HG02981 (cell line): ENCODE data around the gene MNAT1.
"Not testable (repeated sequence)": the region's sequence is repeated elsewhere in the genome, so short reads cannot be mapped to it uniquely, and the experiment has no call there.

Experiments
- ATAC-seq: cut with Tn5 transposase; IDR thresholded peaks from one replicate; pipeline ENCODE4 v1.9.1; 2021; ENCODE audit warnings: mild to moderate bottlenecking, moderate library complexity; ENCODE audit not compliant: unreplicated experiment

The MNAT1 gene

DNA sequence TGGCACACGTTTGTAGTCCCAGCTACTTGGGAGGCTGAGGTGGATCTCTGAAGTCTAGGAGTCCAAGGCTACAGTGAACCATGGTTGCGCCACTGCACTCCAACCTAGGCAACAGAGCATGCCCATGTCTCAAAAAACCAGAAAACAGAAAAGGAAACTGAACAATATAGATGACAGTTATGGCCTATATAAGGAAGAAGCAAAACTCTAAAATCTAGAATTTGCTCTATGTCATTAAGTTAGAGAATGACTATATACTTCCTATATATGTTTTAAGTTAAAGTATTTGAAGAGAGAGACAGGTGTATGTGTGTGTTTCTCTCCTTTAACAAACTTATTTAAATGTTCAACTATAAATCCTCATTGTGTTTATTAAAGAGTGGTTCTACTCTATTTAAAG lies 65.8 kb downstream of the MNAT1 start:
- no peak for ATAC-seq

DNA sequence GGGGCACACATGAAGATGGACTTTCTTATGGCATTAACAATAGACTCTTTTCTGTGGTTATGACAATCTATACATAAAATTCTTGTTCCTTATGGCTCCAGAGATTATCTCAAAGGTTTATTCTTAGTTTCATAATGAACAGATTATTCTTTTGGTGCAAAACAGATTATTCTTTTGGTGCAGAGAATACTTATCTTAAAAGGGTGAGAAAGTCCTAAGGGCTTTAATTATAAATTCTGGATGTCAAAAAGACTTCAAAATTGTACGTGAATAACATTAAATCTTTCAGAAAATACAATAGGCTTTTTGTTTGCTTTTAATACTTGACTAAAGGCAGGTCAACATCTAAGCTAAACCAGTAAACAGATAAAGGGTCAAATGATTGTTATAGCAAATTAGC lies 69.3 kb downstream of the MNAT1 start:
- ATAC-seq = no peak

DNA sequence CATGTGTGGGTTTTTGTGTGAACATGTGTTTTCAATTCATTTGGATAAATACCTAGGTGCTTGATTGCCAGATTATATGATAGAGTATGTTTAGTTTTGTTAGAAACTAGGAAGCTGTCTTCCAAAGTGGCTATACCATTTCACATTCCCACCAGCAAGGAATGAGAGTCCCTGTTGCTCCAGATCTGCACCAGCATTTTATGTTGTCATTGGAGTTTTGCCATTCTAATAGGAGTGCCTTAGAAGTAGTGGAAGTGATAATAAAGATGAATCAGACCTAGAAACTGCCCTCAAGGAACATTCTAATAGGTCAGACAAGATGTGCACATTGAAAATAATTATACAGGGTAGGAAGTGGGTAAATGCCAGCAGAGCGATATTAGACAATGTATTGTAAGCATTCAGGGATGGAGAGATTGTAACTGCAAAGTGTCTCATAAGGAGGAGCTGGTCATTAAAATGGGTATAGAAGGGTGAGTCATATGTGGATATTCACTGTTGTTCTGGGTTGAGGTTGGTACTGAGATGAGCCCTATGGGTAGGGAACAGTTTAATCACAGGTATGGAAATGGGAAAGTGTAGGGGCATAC lies 71.4 kb downstream of the MNAT1 start:
- no peak for ATAC-seq

DNA sequence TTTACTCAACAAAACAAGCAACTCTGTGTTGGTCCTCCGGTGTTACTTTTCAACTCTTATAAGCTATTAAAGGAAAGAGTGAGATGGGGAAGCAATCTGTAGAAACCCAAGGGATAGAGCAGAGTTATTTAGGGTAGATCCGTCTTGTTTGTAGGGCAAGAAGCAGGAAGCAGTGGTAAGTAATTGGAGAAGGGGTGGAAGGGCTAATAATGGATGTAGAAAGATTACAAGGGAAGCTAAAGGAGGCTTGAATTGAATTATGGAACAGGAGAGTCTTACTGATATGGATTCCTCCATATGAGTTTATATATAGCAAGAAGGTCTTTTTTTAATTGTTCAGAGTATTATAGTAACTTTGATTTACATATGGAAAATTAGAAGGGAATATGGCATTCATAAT lies 72.7 kb downstream of the MNAT1 start:
- ATAC-seq = no peak

DNA sequence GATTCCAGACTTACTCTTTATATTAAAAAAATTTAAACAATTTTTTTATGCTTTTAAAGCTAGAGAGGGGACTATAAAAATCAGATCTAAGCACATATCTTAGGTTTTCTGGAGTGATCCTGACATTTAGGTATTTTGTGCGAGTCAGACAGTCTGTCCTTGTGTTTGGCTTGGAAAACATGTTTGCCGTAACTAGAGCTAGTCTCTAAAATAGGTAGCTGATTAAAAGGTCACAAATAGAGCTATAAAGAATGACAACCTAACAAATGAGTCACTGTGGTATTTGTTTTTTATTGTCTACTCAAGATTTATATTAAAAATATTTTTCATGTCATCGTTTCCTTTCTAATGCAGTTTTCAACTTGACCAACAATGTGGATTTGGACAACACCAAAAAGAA lies 73.4 kb downstream of the MNAT1 start:
- no peak for ATAC-seq

DNA sequence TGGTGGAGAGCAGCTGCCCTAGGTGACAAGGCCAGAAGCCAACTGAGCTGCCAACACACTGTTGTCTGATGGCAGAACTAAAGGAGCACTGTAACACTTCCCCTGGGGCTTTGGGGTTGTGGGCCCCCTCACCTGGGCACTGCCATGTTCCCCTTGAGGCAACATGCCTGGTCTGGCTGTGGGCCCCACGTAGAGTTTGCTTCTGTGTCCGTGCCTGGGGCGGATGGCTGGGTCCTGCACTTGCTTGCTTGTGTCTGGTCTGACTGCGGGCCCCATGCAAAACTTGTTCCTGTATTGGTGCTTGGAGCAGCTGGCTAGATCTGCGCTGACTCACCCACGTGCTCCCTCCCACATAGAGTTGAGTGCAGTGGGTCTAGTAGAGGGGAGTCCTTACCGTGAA lies 78.4 kb downstream of the MNAT1 start:
- ATAC-seq = no peak

DNA sequence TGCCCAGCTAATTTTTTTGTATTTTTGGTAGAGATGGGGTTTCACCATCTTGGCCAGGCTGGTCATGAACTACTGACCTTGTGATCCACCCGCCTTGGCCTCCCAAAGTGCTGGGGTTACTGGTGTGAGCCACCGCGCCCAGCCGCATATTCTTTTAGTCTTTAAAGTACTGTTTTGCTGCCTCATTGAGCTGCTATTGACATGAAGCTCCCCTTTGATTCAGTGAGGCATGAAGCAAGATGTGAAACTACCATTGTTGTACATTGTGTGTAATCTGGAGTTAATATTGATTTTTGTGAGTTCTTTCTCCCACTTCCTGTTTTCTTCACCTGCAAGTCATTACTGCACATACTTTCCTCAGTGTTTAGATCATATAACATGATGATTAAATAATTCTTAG lies 80.8 kb downstream of the MNAT1 start:
- peak; percentile 97 for ATAC-seq

DNA sequence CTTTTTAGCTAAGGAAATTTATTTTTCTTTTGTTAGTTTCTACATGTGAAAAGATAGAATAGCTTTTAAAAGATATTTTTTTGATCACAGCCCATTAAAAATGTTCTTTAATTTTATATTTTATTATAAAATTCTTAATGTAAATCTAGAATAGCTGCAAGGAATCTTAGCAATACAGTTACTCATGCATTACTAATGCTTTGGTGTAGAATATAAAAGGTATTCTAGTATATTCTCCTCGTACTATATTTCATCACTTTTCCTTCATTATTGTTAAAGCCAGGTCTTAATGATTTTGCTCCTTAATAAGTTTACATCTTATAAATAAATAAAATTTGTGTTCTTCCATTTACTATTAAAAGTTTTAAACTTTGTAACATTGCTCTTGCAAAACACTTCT lies 82.6 kb downstream of the MNAT1 start:
- ATAC-seq = no peak

DNA sequence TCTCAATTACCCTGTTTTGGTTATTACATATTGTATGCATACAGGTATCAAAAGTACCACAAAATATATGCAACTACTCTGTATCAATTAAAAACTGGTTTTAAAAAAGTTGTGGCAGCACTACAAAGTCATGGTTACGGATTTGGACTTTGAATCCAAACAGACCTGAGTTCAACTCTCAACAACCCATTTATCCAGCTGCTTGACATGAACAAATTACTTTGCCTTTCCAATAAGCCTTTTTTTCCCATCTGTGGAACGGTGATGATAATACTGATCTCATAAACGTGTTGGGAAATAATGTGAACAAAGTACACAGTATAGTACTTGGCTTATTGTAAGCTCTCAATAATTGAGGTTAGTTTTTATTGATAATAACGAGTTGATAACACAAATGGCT lies 85.0 kb downstream of the MNAT1 start:
- ATAC-seq = no peak

DNA sequence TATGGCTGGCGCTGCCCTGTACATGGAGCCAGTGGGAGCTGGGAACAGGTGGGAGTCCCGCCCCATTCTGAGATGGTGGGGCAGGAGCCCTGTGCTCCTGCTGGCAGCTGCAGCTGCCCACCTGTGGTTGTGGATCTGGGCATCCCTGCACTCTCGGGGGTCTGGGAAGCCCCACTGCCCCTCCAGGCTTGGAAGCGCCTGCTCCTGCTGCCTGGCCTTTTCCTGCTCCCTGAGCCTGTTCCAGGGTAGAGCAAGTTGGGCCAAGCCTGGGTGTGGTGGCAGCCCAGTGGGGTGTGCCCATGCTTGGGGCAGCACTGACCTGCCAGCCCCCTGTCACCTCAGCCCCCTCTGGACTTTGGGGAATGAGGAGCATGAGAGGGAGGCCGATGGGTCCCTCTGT lies 104.0 kb downstream of the MNAT1 start:
- no peak for ATAC-seq

DNA sequence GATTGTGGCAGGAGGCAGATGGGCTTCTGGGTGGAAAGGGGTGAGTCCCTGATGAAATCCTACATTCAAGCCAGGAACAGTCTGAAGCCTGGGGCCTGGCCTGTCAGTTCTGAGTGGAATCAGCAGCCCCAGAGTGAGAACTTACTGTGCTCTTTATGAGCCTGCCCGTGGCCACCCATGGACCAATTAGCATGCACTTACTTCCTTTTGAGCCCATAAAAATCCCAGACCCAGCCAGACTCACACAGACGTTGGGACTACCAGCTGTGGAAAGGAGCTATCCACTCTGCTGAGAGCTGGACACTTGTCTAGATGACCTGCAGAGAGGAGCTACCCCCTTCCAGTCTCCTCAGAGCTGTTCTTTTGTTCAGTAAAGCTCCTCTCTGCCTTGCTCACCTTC lies 104.5 kb downstream of the MNAT1 start:
- no peak for ATAC-seq

DNA sequence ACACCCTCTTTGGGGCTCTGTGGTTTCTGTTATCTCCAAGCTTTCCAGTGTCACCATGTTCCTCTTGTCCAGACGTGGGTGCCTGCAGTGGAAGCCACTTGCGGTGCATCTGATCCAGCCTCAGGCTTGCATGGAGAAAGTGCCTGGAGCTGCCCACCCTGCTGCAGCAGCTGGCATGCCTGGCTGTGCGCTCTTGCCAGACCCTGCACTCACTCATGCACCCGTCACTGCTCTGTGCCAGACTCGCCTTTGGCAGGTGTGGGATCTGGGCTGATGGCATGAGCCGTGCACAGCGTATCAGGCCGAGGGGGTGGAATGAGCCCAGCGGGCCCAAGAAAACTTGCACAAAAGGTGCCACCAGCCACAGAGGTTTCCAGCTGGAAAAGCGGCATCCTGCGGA lies 105.1 kb downstream of the MNAT1 start:
- ATAC-seq = no peak

DNA sequence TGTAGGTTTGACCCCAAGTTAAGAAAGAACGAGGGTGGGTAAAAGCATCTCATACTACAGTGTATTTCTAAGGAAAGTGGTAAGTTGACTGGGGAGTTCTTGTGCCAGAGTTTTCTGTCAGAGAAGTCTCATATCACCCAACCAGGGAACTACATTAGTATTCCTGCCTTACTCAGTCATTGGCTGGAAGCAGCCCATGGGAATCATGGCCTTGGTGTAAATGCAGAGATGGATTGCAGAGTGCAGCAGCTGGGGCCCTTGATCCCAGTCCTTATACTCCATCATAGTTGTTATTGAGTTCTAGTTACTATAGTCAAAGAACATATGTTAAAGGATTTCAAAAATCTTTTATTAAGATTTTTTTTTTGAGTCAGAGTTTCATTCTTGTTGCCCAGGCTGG lies 105.8 kb downstream of the MNAT1 start:
- ATAC-seq = no peak

DNA sequence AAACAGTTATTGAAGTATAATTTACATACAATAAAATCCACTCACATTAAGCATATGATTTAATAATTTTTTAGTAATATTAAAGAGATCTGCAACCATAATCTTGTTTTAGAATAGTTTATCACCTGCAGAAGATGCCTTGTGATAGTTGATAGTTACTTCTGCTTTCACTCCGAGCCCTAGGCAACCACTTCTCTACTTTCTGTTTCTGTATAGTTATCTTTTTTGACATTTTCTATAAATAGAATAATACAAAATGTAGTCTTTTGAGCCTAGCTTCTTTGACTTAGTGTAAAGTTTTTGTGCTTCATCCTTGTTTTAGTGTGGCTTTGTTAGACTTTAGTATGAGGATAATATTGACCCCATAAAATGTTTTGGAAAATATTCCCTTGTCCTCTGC lies 111.0 kb downstream of the MNAT1 start:
- peak; percentile 98 for ATAC-seq

DNA sequence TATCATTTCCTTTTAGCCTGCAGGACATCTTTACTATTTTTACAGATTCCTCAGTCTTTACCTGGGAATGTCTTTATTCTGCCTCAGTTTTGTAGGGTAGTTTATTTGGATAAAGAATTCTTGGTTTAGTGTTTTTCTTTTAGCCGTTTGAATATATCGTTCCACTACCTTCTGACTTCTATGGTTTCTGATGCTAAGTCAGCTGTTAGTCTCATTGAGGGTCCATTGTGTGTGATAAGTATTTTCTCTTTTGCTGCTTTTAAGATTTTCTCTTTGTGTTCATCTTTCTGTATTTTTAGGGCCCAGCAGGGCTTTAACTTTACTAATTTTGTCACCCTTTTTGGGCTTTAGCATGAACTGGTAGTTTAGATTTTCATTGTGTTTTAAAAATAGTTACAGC lies 113.5 kb downstream of the MNAT1 start:
- ATAC-seq = no peak

DNA sequence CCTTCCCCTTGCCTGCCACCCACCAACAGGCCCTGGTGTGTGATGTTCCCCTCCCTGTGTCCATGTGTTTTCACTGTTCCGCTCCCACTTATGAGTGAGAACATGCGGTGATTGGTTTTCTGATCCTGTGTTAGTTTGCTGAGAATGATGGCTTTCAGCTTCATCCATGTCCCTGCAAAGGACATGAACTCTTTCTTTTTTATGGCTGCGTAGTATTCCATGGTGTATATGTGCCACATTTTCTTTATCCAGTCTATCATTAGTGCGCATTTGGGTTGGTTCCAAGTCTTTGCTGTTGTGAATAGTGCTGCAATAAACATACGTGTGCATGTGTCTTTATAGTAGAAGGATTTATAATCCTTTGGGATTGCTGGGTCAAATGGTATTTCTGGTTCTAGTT lies 117.1 kb downstream of the MNAT1 start:
- ATAC-seq = not testable (repeated sequence)

DNA sequence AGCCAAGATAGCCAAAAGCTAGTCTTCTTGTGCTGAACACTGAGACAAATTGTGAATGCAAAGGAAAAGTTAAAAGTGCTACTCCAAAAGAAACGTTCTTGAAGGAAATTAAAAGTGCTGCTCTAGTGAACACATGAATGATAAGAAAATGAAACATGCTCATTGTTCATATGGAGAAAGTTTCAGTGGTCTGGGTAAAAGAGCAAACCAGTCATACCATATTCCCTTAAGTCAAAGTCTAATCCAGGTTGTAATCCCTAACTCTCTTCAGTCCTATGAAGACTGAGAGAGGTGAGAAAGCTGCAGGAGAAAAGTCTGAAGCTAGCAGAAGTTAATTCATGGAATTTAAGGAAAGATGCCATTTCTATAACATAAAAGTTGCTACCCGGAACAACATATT lies 121.5 kb downstream of the MNAT1 start:
- no peak for ATAC-seq

DNA sequence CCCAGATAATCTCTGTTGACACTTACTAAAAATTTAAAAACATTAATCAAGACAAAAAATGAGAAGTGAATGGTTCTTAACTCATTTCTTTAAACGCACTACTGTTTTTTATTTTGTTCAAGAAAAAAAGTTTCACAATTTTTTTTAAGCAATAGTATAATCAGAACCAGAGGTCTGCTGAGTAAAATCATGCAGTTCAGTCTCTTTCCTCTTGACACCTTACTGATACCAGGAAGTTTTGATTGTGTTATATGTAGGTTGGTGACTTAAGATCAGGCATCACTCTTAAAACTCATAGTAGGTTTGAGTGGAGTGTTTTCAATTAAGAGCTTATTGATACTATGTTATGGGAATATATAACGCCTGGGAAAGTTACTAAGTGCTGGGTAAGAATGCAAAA lies 125.0 kb downstream of the MNAT1 start:
- ATAC-seq = no peak

DNA sequence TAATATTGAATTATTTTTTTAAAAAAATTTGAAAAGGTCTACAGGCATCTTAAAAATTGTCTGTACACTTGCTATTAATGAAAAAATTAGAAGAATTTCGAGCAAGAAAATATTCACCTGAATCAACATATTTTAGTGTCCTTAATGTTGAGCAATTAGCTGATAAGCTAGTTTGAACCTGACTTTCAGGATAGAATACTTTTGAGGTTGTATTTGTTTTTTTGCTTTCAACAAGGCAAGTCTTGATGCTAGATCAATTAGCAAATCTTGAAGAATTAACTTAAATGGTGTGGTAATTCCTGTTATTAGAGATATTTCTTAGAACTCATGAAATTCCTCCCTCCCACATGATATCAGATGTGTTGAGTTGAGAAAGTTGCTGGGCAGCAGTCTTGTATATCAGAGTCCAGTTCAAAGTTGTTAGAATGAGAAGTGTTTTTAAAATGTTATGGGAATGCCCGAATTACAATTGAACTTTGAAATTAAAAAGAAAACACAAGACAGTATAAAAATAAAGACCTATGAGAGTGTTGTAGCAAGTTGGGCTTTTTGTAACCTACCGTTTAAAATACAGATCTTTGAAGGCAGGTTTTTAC lies 127.1 kb downstream of the MNAT1 start:
- ATAC-seq = no peak

DNA sequence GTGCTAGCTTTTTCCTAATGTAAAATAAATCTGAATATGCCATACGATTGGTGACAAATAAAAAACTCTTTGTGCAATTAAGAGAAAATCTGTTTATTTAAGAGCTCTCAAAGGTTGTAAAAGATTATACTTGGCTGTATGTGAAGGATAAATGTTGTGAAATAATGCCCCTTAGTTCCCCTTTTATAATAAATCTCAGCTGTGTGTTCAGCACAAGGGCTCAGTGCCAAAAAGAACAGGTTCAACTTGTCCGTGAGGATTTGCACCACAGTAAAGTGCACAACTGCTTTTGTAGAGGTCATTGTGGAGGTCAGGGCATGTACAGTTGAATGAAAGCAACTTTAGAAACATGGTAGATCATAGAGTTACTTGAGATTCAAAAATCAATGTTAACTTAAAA lies 127.7 kb downstream of the MNAT1 start:
- ATAC-seq = no peak

DNA sequence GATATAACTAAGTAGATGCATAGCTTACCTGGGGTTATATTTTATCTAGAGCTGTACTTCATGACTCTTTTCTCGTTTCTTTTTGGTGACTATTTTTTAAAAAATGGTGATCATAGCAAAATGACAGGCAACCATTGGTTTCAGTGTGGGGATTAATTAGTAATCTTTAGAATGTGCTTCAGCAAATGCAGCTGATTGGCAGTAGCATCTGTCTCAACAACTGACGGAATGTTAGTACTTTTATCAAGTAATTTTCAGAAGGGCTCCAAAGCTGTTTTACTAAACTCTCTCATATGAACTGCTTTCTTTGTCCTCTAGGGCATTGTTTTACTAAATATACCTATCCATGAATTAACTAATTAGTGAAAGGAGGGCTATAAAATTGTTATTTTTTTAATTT lies 128.7 kb downstream of the MNAT1 start:
- no peak for ATAC-seq

DNA sequence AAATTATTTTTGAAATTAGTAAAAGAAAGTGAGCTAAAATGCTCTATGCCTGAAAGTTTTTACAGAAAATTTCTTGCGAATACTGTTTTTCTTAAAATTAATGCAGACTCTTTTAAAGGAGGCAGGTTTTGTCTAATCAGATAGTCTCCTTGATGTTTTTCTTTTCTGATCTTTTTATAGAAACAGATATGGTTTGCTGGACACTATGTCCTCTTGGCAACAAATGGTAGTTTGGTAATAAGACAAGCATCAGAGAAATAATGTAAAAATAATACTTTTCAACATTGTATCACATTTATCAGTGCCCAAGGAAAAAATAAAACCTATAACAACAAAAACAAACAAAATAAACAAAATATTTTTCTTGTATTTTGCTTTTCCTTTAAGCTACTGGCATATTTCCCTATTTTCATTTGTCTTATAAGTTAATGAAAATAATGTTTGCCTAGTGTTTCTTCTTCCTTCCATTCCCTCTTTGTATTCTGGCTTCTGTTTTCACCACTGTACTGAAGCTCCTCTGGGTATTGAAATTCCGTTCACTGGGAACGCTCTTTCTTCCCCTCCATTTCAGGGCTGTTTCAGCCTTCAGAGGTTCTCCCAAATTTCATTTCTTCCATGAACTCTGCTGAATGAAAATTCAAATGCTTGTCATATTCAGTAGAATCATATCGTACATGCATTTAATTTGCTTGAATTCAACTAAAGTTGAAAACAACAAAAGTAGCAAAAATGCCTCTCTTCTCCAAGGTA lies 131.0 kb downstream of the MNAT1 start:
- ATAC-seq = no peak
